Cardiac ventricle fibroblast (primary cell): Measurements from ENCODE around the gene PDLIM7. TPM values are rescaled to one million over a fixed set of nuclear protein-coding genes. Genes with fewer than 3 reads are reported as not detected.

ENCODE experiments used
- total RNA-seq: library from RNA; depleted of rRNA; stranded (reverse); fragments of >200 nt; gene quantifications from 2 replicates; pipeline ENCODE4 v1.2.3, GENCODE V29; 2015

Gene PDLIM7, protein sequence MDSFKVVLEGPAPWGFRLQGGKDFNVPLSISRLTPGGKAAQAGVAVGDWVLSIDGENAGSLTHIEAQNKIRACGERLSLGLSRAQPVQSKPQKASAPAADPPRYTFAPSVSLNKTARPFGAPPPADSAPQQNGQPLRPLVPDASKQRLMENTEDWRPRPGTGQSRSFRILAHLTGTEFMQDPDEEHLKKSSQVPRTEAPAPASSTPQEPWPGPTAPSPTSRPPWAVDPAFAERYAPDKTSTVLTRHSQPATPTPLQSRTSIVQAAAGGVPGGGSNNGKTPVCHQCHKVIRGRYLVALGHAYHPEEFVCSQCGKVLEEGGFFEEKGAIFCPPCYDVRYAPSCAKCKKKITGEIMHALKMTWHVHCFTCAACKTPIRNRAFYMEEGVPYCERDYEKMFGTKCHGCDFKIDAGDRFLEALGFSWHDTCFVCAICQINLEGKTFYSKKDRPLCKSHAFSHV
- total RNA-seq, result 96.1 and 124 TPM in 2 replicates

DNA sequence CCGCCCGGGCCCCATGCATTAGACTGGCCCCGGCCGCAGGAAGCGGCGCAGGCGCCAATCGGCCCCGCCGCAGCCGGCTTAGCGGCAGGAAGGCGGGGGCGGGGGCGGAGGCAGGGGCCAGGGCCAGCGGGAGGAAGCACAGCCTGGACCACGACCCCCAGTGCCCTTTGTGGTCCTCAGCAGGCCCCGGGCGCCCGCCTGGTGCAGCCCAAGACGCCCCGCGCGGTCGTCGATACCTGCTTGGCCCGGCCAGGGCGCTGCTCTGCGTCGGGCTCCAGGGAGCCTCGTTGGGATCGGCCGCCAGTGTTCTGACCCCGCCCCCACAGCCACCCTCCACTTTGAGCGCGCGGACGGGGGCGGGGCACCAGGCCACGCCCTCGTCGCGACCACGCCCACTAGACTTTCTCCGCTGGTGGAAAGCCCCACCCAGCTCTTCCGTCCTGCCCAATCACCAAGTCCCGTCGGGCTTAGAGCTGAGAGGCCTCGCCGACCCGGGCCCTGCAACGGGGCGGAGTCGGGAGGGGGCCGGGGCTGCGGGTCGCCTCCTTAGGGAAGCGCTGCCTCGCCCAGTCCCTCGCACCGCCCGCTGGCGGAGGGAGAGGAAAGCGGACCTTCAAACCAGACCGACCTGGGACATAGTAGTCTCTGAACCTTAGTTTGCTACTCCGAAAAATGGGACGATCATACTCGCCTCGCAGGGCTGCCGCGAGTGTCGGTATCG lies at the start of gene PDLIM7:
Gene PDLIM7 (minus strand): TSS at position 313 of the 721 bp plus-strand sequence. CDS start 1,092 bp downstream, outside the sequence.

DNA sequence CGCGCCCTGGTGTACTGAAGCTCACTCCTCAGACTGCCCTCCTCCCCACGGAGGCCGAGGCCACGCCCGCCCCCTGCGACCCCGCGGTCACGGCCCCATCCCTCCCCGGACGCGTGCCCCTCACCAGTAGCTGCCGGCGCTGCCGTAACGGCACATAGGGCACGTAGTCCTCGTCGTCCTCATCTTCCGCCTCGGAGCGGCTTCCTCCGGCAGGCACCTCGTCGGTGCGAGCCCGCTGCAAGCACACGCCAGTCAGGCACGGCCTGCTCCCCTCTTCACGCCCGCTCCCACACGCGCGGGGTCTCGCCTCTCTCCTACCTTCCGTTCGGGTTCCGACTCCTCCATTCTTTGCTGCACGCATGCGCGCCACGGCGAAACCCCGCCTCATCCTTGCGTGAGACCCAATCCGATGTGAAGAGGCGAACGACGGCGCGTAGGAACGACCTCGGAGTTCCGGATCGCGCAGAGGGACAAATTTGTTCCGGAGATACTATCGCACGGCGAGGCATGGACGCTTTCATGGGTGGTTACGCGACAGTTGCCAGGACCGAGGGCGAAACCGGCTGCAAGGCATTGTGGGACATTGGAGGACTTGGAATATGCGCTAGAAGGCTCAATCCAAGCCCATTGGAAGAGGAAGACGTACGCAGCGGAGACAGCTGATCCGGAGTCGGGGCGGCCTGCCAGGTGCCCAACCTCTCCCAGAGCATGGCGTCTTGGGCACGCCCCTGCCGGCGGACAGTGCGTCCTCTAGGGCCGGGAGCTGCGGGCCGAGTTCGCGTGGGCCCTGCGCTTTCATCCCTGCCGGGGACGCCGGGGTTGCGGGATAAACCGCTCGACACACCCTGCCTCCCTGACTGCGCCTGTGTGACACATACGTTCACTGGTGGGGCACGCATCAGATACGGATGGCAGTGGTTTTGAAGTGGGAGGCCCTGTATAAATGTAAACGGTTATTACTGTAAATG lies 19.5 kb upstream of the PDLIM7 start, which contains the start of gene DDX41:
Gene DDX41 (minus strand): TSS at position 361 of the 968 bp plus-strand sequence. CDS start 16 bp downstream, at position 345.

DNA sequence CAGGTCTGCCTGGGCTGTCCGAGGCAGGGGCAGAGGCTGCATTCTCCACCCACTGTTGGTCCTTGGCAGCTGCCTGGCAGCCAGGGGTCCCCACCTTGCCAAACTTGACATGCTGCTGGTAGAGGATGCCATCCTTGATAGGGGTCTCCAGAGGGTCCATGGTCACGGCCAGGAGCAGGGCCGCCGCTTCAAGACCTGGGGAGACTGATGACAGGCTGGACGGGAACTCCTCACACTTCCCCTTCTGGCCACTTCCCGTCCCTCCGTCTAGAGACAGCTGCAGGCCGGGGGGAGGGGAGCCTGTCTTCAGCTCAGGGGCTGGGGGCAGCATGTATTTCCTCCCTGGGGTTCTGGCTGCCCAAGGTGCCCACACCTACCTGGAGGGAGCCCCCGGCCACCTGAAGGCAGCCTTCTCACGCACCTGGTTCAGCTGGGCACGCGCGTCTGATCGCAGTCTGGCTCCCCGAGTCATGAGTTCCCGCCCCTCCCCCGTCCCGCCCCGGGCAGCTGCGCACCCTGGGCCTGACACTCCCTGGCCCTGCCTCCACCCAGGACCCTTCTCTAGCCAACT lies 12.1 kb upstream of the PDLIM7 start, which contains the start of gene DOK3:
Gene DOK3 (minus strand): TSS at position 446 of the 571 bp plus-strand sequence. CDS start 286 bp downstream, at position 160.

DNA sequence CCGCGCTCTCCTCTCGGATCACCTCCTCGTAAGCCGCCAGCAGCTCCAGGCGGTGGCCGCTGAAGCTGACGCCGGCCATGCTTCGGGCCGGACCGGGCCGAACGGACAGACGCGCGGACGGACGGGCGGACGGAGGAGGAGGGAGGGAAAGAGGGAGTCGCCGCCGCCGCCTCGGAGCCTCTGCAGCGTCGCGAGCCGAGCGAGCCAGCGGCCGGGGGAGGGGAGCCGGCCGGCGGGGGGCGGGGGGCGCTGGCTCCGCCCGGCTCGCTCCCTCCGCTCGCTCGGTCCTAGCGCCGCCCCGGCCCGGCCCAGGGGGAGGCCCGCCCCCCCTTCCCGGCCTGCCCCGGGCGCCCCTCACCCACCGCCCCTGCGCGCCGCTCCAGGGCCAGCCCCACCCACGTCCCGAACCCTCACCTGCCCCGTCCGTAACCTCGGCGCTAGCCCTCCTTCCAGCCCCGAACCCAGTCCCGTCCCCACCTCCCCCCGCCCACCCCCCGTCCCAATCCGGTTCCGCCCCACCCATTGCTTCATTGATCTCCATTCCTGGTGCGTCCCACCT lies 23.9 kb downstream of the PDLIM7 start, which contains the start of gene DBN1:
Gene DBN1 (minus strand): TSS at position 192 of the 559 bp plus-strand sequence. CDS start 113 bp downstream, at position 79.

DNA sequence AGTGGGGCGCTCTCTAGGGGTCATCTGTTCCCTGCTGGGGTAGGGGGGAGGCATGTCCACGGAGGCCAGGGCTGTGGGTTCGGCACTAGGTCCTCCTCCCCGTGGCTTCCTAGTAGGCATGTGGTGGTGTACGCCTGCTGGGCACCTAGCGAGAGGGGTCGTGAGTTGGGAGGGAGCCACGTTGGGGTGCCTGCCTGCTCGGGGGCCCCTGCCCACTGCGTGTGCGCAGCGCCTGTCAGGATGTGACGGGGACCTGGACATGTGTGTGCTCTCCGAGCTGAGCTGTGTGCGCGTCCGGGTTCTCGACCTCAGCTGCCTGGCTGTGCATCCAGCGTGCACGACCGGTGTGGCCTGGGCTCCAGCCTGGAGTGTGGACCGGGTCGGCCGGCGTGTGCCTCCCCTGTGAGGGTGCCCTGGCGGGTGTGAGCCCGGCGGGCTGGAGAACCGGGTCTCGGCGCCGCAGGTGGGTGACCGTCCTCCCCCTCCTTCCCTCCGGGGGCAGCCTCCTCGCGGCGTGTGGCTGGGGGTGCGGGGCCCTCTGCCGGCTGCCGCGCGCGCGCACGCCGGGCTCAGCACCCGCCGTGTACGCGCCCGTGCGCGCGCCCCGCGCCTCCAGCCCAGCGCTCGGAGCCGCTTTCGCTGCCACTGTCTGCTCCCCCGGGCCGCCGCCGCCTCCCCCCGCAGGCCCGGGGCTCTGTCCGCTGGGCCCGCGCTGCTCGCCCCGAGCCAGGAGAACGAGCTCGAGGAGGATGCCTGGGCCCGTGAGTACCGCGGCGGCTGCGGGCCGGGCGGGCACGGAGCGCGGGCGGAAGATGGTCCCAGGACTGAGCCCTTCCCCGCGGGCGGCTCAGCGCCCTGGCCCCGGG lies 51.0 kb downstream of the PDLIM7 start, which contains the start of gene PRR7:
Gene PRR7 (plus strand): TSS at position 615 of the 866 bp plus-strand sequence. CDS start 8,254 bp downstream, outside the sequence.

Other genes with a start within 250 kb of the PDLIM7 start
- gene RAB24, start 193.9 kb downstream of the PDLIM7 start, total RNA-seq, result 44.0 and 47.7 TPM in 2 replicates
- gene PRELID1, start 193.8 kb downstream of the PDLIM7 start, total RNA-seq, result 57.3 and 63.5 TPM in 2 replicates
- 10.5 and 16.7 TPM in 2 replicates for gene MXD3, start 185.7 kb downstream of the PDLIM7 start, total RNA-seq
- gene LMAN2, start 145.9 kb downstream of the PDLIM7 start, total RNA-seq, result 302 and 370 TPM in 2 replicates
- 9.9 and 34.2 TPM in 2 replicates for gene RGS14, start 139.7 kb downstream of the PDLIM7 start, total RNA-seq
- not detected in 2 replicates for gene SLC34A1, start 113.2 kb downstream of the PDLIM7 start, total RNA-seq
- not detected in 2 replicates for gene PFN3, start 96.9 kb downstream of the PDLIM7 start, total RNA-seq
- gene F12, start 88.0 kb downstream of the PDLIM7 start, total RNA-seq, result 0.44 and 0.49 TPM in 2 replicates
- 9.5 and 14.7 TPM in 2 replicates for gene GRK6, start 70.9 kb downstream of the PDLIM7 start, total RNA-seq
- 26.0 and 30.6 TPM in 2 replicates for gene PRR7, start 50.8 kb downstream of the PDLIM7 start, total RNA-seq
- gene DBN1, start 24.0 kb downstream of the PDLIM7 start, total RNA-seq, result 86.3 and 93.7 TPM in 2 replicates
- gene DOK3, start 12.2 kb upstream of the PDLIM7 start, total RNA-seq, result 0.44 and 2.1 TPM in 2 replicates
- gene DDX41, start 19.4 kb upstream of the PDLIM7 start, total RNA-seq, result 113 and 114 TPM in 2 replicates
- 31.7 and 33.3 TPM in 2 replicates for gene FAM193B, start 57.0 kb upstream of the PDLIM7 start, total RNA-seq
- gene TMED9, start 94.6 kb upstream of the PDLIM7 start, total RNA-seq, result 191 and 212 TPM in 2 replicates
- 26.5 and 30.3 TPM in 2 replicates for gene B4GALT7, start 102.5 kb upstream of the PDLIM7 start, total RNA-seq